K562 (cell line): ENCODE measurements around the gene BHMT2. TPM values are rescaled to one million over a fixed set of nuclear protein-coding genes. Genes with fewer than 3 reads are reported as not detected.
A peak's percentile ranks its signal among the peaks of the same experiment; 100 is the strongest.

Experiments used
- ATAC-seq: fragments of 200-7000 bp; cut with Tn5 transposase; 3 replicates; pipeline ENCODE4 v1.9.1; 2020; ENCODE audit warnings: moderate library complexity
- BruUV-seq: library from RNA; stranded (reverse); fragments of 400-500 nt; replicated peaks from 2 replicates; lab custom pipeline; 2021; lab: Mats Ljungman, UMichigan
- CTCF ChIA-PET: fragments of 300-600 bp; formaldehyde crosslinking; extraction: SDS; loops from one replicate; lab custom pipeline; 2021; ENCODE audit warnings: low intra/inter-chr PET ratio; lab: Yijun Ruan, JAX
- POLR2A ChIA-PET: fragments of 300-600, 350-650 bp; sonication (Branson Sonifier 250); formaldehyde crosslinking; extraction: SDS; loops from one replicate; lab custom pipeline; 2021; ENCODE audit warnings: antibody characterized with exemption, inconsistent platforms; lab: Yijun Ruan, JAX
- DNase-seq, 4 experiments: peaks; one replicate each; pipeline versions ENCODE4 v3.0.0 to v3.0.0-alpha.2; 2011 to 2018; ENCODE audit warnings: low spot score in 3 of 4, mixed read lengths in 3 of 4; ENCODE audit errors: extremely low read depth in 1 of 4
- FAIRE-seq: peaks from 2 replicates; lab custom pipeline; 2011; peaks lifted over from hg19 to GRCh38; lab: Jason Lieb, UNC
- H2AFZ ChIP-seq: 2 replicates; pipeline ENCODE4 v1.6.0; 2011; ENCODE audit warnings: low read depth, low read length, control low read depth, inconsistent platforms
- H3K27ac ChIP-seq: fragments of 200-600 bp; 3 replicates; pipeline ENCODE4 v1.8.0; 2011; ENCODE audit warnings: low read depth, mild to moderate bottlenecking, control low read depth, inconsistent platforms, low read length, moderate library complexity, mixed read lengths; ENCODE audit errors: extremely low read depth
- H3K27me3 ChIP-seq, 2 experiments: fragments of 300-600 bp in 1 of 2; 2 replicates in 1 of 2; 3 replicates in 1 of 2; pipeline versions ENCODE4 v1.6.0 to v1.8.0; 2011; ENCODE audit warnings: inconsistent platforms in 2 of 2, low read length in 2 of 2, mild to moderate bottlenecking in 1 of 2, mixed read lengths in 1 of 2, moderate library complexity in 1 of 2; ENCODE audit not compliant: control insufficient read depth in 2 of 2, insufficient read depth in 2 of 2
- H3K36me3 ChIP-seq: fragments of 300-600 bp; 3 replicates; pipeline ENCODE4 v1.8.0; 2011; ENCODE audit warnings: mild to moderate bottlenecking, low read length, inconsistent platforms; ENCODE audit not compliant: control insufficient read depth, insufficient read depth
- H3K4me1 ChIP-seq, 2 experiments: fragments of 200-600 bp in 1 of 2; replicated peaks in 1 of 2; 2 replicates in 1 of 2; 3 replicates in 1 of 2; pipeline versions ENCODE4 v1.5.1 to v1.8.0; 2011; ENCODE audit warnings: inconsistent platforms in 2 of 2, low read length in 2 of 2, mild to moderate bottlenecking in 1 of 2, mixed read lengths in 1 of 2, moderate library complexity in 1 of 2; ENCODE audit not compliant: control insufficient read depth in 2 of 2, insufficient read depth in 2 of 2
- H3K4me2 ChIP-seq: 2 replicates; pipeline ENCODE4 v1.6.1; 2011; ENCODE audit warnings: low read length, control low read depth, inconsistent platforms, mixed read lengths; ENCODE audit not compliant: insufficient read depth
- H3K4me3 ChIP-seq: fragments of 200-600 bp; sonication (generic), shearing (Covaris generic); 2 replicates; pipeline ENCODE4 v1.5.1; 2016; ENCODE audit warnings: control low read depth, inconsistent platforms
- H3K79me2 ChIP-seq: fragments of 200-600 bp; 3 replicates; pipeline ENCODE4 v1.8.0; 2011; ENCODE audit warnings: low read length, inconsistent platforms; ENCODE audit not compliant: control insufficient read depth, insufficient read depth
- H3K9ac ChIP-seq, 2 experiments: 2 replicates each; pipeline versions ENCODE4 v1.6.0 to v1.6.1; 2011; ENCODE audit warnings: low read depth in 2 of 2, low read length in 2 of 2, control low read depth in 1 of 2, inconsistent platforms in 1 of 2, mild to moderate bottlenecking in 1 of 2, mixed read lengths in 1 of 2; ENCODE audit not compliant: insufficient read depth in 1 of 2
- H3K9me1 ChIP-seq: one replicate; pipeline ENCODE4 v1.6.0; 2011; ENCODE audit warnings: inconsistent platforms, mild to moderate bottlenecking, low read length, moderate library complexity; ENCODE audit not compliant: control insufficient read depth, insufficient read depth
- H3K9me3 ChIP-seq: replicated peaks from 2 replicates; pipeline ENCODE4 v1.5.1; 2011; ENCODE audit warnings: low read depth, low read length, inconsistent platforms; ENCODE audit not compliant: control insufficient read depth, insufficient read depth
- H4K20me1 ChIP-seq: replicated peaks from 2 replicates; pipeline ENCODE4 v1.6.1; 2011; ENCODE audit warnings: low read length, inconsistent platforms, mixed read lengths; ENCODE audit not compliant: control insufficient read depth, insufficient read depth
- CBX3 ChIP-seq, 2 experiments: IDR thresholded peaks; 1 replicate in 1 of 2; 2 replicates in 1 of 2; pipeline ENCODE4 v1.6.1; 2012; ENCODE audit warnings: inconsistent platforms in 2 of 2, low read length in 2 of 2, borderline replicate concordance in 1 of 2, control low read depth in 1 of 2
- CBX8 ChIP-seq: fragments of 200-600 bp; sonication (generic); IDR thresholded peaks from 2 replicates; pipeline ENCODE4 v1.6.1; 2012; ENCODE audit warnings: borderline replicate concordance, mixed run types, low read depth, mild to moderate bottlenecking, moderate library complexity, mixed read lengths, low read length, control low read depth, inconsistent platforms; ENCODE audit not compliant: poor library complexity, severe bottlenecking; ENCODE audit errors: extremely low read depth
- CTCF ChIP-seq, 3 experiments: IDR thresholded peaks in 2 of 3; conservative IDR thresholded peaks in 1 of 3; 2 replicates each; pipeline ENCODE4 v1.5.1; 2011 to 2012; ENCODE audit warnings: low read length in 3 of 3, mild to moderate bottlenecking in 3 of 3, control low read depth in 2 of 3, improper control_type of control experiment in 1 of 3, inconsistent platforms in 1 of 3, low read depth in 1 of 3, mixed read lengths in 1 of 3, moderate library complexity in 1 of 3; ENCODE audit not compliant: insufficient read depth in 2 of 3
- EZH2 ChIP-seq: IDR thresholded peaks from 2 replicates; pipeline ENCODE4 v1.6.1; 2012; ENCODE audit warnings: low read depth, mild to moderate bottlenecking, inconsistent platforms, low read length, borderline replicate concordance
- FOXA1 ChIP-seq: fragments of 450-650 bp; IDR thresholded peaks from 2 replicates; pipeline ENCODE4 v1.6.1; 2016; ENCODE audit warnings: mild to moderate bottlenecking, borderline replicate concordance
- KLF6 ChIP-seq: fragments of 250-450 bp; sonication (Bioruptor Pico); IDR thresholded peaks from 2 replicates; pipeline ENCODE4 v1.4.0; 2020; ENCODE audit warnings: mild to moderate bottlenecking, moderate library complexity, borderline replicate concordance
- MEIS2 ChIP-seq: fragments of 450-650 bp; IDR thresholded peaks from 2 replicates; pipeline ENCODE4 v1.6.1; 2014; ENCODE audit warnings: mild to moderate bottlenecking; ENCODE audit not compliant: partially characterized antibody
- MYC ChIP-seq, 2 experiments: fragments of 250-450 bp in 1 of 2; sonication (Bioruptor Pico) in 1 of 2; IDR thresholded peaks; 2 replicates each; pipeline versions ENCODE4 v1.5.1 to v1.6.1; 2012 to 2021; ENCODE audit warnings: low read depth in 2 of 2, borderline replicate concordance in 1 of 2, improper control_type of control experiment in 1 of 2, low read length in 1 of 2, mild to moderate bottlenecking in 1 of 2, moderate library complexity in 1 of 2
- NR0B1 ChIP-seq: fragments of 450-650 bp; IDR thresholded peaks from one replicate; pipeline ENCODE4 v1.6.1; 2018; ENCODE audit warnings: mild to moderate bottlenecking, moderate library complexity; ENCODE audit not compliant: partially characterized antibody
- NR4A1 ChIP-seq, 2 experiments: fragments of 250-450 bp in 1 of 2; fragments of 450-650 bp in 1 of 2; sonication (Bioruptor Pico) in 1 of 2; IDR thresholded peaks; 2 replicates each; pipeline versions ENCODE4 v1.4.0 to v1.6.1; 2016 to 2020; ENCODE audit warnings: mild to moderate bottlenecking in 2 of 2, missing compliant biosample characterization in 1 of 2, missing genetic modification characterization in 1 of 2, moderate library complexity in 1 of 2
- PHF21A ChIP-seq: fragments of 450-650 bp; IDR thresholded peaks from 2 replicates; pipeline ENCODE4 v1.6.1; 2017; ENCODE audit warnings: low read depth, borderline replicate concordance
- RFX1 ChIP-seq: fragments of 450-650 bp; IDR thresholded peaks from 2 replicates; pipeline ENCODE4 v1.6.1; 2016; ENCODE audit warnings: mild to moderate bottlenecking, moderate library complexity
- STAT5A ChIP-seq: IDR thresholded peaks from 2 replicates; pipeline ENCODE4 v1.6.1; 2012; ENCODE audit warnings: low read length, inconsistent platforms, borderline replicate concordance
- ZSCAN32 ChIP-seq: fragments of 450-650 bp; formaldehyde crosslinking; IDR thresholded peaks from 2 replicates; pipeline ENCODE4 v1.4.0; 2020; ENCODE audit warnings: mild to moderate bottlenecking, moderate library complexity
- WGBS: fragments of 100-300 bp; shearing (Covaris generic); methylation state at CpG from one replicate; pipeline ENCODE4 v1.1.6; 2016; ENCODE audit warnings: low coverage, mixed read lengths; ENCODE audit not compliant: insufficient coverage; ENCODE audit errors: missing lambda C conversion rate; 5-methylcytosine and 5-hydroxymethylcytosine counted together
- in situ Hi-C: fragments of 300-500 bp; cut with MboI; formaldehyde crosslinking; loops from 4 replicates; pipeline ENCODE4 v1.15.0; 2018; ENCODE audit warnings: inconsistent platforms, mixed read lengths
- intact Hi-C: fragments of 100-400 bp; cut with micrococcal nuclease; formaldehyde crosslinking; loops from 2 replicates; pipeline ENCODE4 v1.14.2; 2022
- polyA plus RNA-seq, 8 experiments: library from polyadenylated mRNA; depleted of rRNA in 4 of 8; stranded (reverse) in 5 of 8; unstranded in 3 of 8; fragments of >200 nt; fragmentation: Nextera tagmentation in 2 of 8; fragmentation: Illumina TruSeq in 1 of 8; extraction: Ambion mirVana in 2 of 8; extraction: Trizol in 1 of 8; gene quantifications; 2 replicates each; pipeline versions ENCODE4 v1.2.1 to v1.2.3, GENCODE V29; 2011 to 2014; ENCODE audit warnings: inconsistent platforms in 1 of 8, missing spikeins in 1 of 8
- total RNA-seq, 7 experiments: library from RNA; depleted of rRNA in 6 of 7; stranded (reverse); fragments of >200 nt in 6 of 7; fragmentation: Illumina TruSeq in 2 of 7; extraction: Trizol in 2 of 7; gene quantifications; 2 replicates each; pipeline versions ENCODE4 v1.2.1 to v1.2.3, GENCODE V29; 2011 to 2021; ENCODE audit warnings: low replicate concordance in 1 of 7

BHMT2 gene
- total and polyA plus RNA-seq, 9 of the 15 experiments (the other 6 are each of a cell fraction or from before 2014, with no cell fraction given): not detected

- no peaks in the 10 kb centered on the region for H3K9me3 ChIP-seq
- no TSS peak for BruUV-seq
- H3K4me1 ChIP-seq: peaks cover 0 to 11% of the 10 kb centered on the region in 2 experiments; a peak in 3 of 5 replicates
- H3K9me1 ChIP-seq: no peaks in the 10 kb centered on the region
- FAIRE-seq (peak; percentile 59), ATAC-seq (peak; percentile 88), DNase-seq (peak; percentile 44 to 52 (median 48))
- peaks cover 24 to 34% of the 10 kb centered on the region in 2 experiments for H3K27me3 ChIP-seq
- in situ Hi-C loops (no loop called here), intact Hi-C loops (loop anchor here (1.0 kb wide), 1 partner anchor 85 kb away; no protein-coding TSS in a partner anchor)
- no peak overlapping the region for H3K4me2 ChIP-seq
- H3K4me3 ChIP-seq: no peak overlapping the region
- H2AFZ ChIP-seq: no peak overlapping the region
- H3K9ac ChIP-seq: no peak overlapping the region
- no peaks in the 10 kb centered on the region for H4K20me1 ChIP-seq
- CTCF ChIA-PET: interaction anchor here (0.7 to 2.2 kb wide), 3 partner anchors 85 to 204 kb away, joined by 4 to 19 read pairs (median 5); no protein-coding TSS in a partner anchor
- no peak overlapping the region for H3K27ac ChIP-seq
- no peaks in the 10 kb centered on the region for H3K79me2 ChIP-seq
- no peaks in the 10 kb centered on the region for H3K36me3 ChIP-seq
- 4% methylated on average over 15 of the region's 15 CpGs for WGBS
- POLR2A ChIA-PET: no interaction called here
- no peak for TF ChIP-seq EZH2
- no peak for TF ChIP-seq RFX1
- TF ChIP-seq MEIS2: peak; percentile 6
- TF ChIP-seq ZSCAN32 (CRISPR knock-in tag): no peak
- no peak for TF ChIP-seq PHF21A
- no peak for TF ChIP-seq CBX3 (IDR thresholded peaks at IDR 0.05; ENCODE audit: borderline replicate concordance in 1 of 2, low read length in 2 of 2)
- no peak for TF ChIP-seq NR4A1 (CRISPR knock-in tag; IDR thresholded peaks at IDR 0.05)
- no peak for TF ChIP-seq NR4A1 (tag; IDR thresholded peaks at IDR 0.05)
- TF ChIP-seq FOXA1: no peak
- no peak for TF ChIP-seq NR0B1
- no peak for TF ChIP-seq KLF6 (CRISPR knock-in tag)
- no peak for TF ChIP-seq STAT5A
- TF ChIP-seq CBX8: peak; percentile 93
- peak; percentile 70 to 82 (median 75) for TF ChIP-seq CTCF (IDR thresholded peaks at IDR 0.05 in 2 of 3, conservative IDR thresholded peaks at IDR 0.05 in 1 of 3; ENCODE audit: insufficient read depth in 2 of 3, low read depth in 1 of 3, low read length in 3 of 3)
- TF ChIP-seq MYC (IDR thresholded peaks at IDR 0.05; ENCODE audit: low read depth, low read length): no peak
- no peak for TF ChIP-seq MYC (CRISPR knock-in tag; IDR thresholded peaks at IDR 0.05; ENCODE audit: borderline replicate concordance, low read depth)
Measured at GRCh38 chr5:79109527-79110492, 40.2 kb downstream of the BHMT2 start.
